ENCODE data around the gene FGD1. TPM values are rescaled to one million over a fixed set of nuclear protein-coding genes. Genes with fewer than 3 reads are reported as not detected.

Gene FGD1
- total and polyA plus RNA-seq, 2 of the 4 experiments (the other 2 are of a cell fraction): 2.0 to 12.3 TPM

GRCh38 chrX:54442790-54443189 is 53.2 kb downstream of the FGD1 start:
- no peaks in the 10 kb centered on the region for H3K4me1 ChIP-seq (ENCODE audit: control insufficient read depth, insufficient read depth, low read length)
- no peak for ATAC-seq (ENCODE audit: low read depth)
- in situ Hi-C loops (cut with MboI; ENCODE audit: low sequenced_read_pairs) (loop anchor here (25.0 kb wide), 1 partner anchor 405 kb away; the partner anchor contains the start of gene PHF8), intact Hi-C loops (cut with micrococcal nuclease) (loop anchor here (10.0 kb wide), 1 partner anchor 198 kb away; no protein-coding TSS in a partner anchor), dilution Hi-C loops (cut with HindIII; ENCODE audit: low sequenced_read_pairs, unreplicated experiment) (no loop called here)
- no peaks in the 10 kb centered on the region for H3K9me3 ChIP-seq (ENCODE audit: control insufficient read depth, insufficient read depth, low read length)
- H3K14ac ChIP-seq (replicated peaks; ENCODE audit: low read depth, low read length): no peak overlapping the region
- H3K9me1 ChIP-seq (ENCODE audit: insufficient read depth, low read length): no peaks in the 10 kb centered on the region
- H3K27me3 ChIP-seq (ENCODE audit: control insufficient read depth, insufficient read depth, low read length): peaks cover 4% of the 10 kb centered on the region; the same call in 1 of the 2 replicates
- TF ChIP-seq USF2 (IDR thresholded peaks at IDR 0.05; ENCODE audit: low read depth, low read length): no peak
- TF ChIP-seq SMC3 (IDR thresholded peaks at IDR 0.05; ENCODE audit: low read depth, low read length): no peak
- peaks cover 3 to 10% of the 10 kb centered on the region in 2 experiments; a peak in 3 of 4 replicates for H3K79me1 ChIP-seq (ENCODE audit: low read depth in 1 of 2, low read length in 2 of 2)
- no TSS peak for BruUV-seq (replicated peaks)
- no peak overlapping the region for H2BK5ac ChIP-seq (ENCODE audit: low read depth, low read length, poor library complexity, severe bottlenecking)
- H3K9ac ChIP-seq (ENCODE audit: low read depth, low read length): no peak overlapping the region
- no peak overlapping the region for H3K23ac ChIP-seq (ENCODE audit: low read depth, low read length)
- ChIA-PET POLR2A (ENCODE audit: unreplicated experiment) (no interaction called here), CTCF (no interaction called here)
- no peak overlapping the region for H2AFZ ChIP-seq (replicated peaks; ENCODE audit: low read length, poor library complexity)
- no peak overlapping the region for H2BK20ac ChIP-seq (ENCODE audit: low read depth, low read length)
- H2BK120ac ChIP-seq (ENCODE audit: low read depth, low read length): no peak overlapping the region
- H4K20me1 ChIP-seq (ENCODE audit: insufficient read depth, low read length): peaks cover 3% of the 10 kb centered on the region; the same call in 1 of the 2 replicates
- H4K5ac ChIP-seq (ENCODE audit: low read depth, low read length): no peak overlapping the region
- H4K8ac ChIP-seq (ENCODE audit: low read depth in 2 of 2, low read length in 2 of 2): no peak overlapping the region
- H3K56ac ChIP-seq (ENCODE audit: extremely low read depth, insufficient read depth, low read length): no peak overlapping the region
- H3K36me3 ChIP-seq (ENCODE audit: control insufficient read depth, insufficient read depth, low read length): peaks cover 13% of the 10 kb centered on the region; the same call in 1 of the 2 replicates
- H2AK5ac ChIP-seq (ENCODE audit: low read depth, low read length): no peak overlapping the region
- DNase-seq: no peak
- H3K27ac ChIP-seq (ENCODE audit: insufficient read depth, low read length): no peak overlapping the region
- H3K18ac ChIP-seq (ENCODE audit: low read depth, low read length): no peak overlapping the region
- no peak overlapping the region for H2AK9ac ChIP-seq (replicated peaks; ENCODE audit: low read depth, low read length, poor library complexity)
- no peak overlapping the region for H2BK15ac ChIP-seq (ENCODE audit: low read depth, low read length)
- H4K91ac ChIP-seq (ENCODE audit: insufficient read depth, low read depth, low read length): no peak overlapping the region
- H3K4me3 ChIP-seq (ENCODE audit: insufficient read depth, low read depth, low read length): no peak overlapping the region
- H3K4me2 ChIP-seq (ENCODE audit: low read depth, low read length): no peak overlapping the region
- no peak overlapping the region for H3K4ac ChIP-seq (ENCODE audit: low read depth, low read length)
